Occipital lobe (tissue), 2 donors: Measurements from ENCODE around the gene RBSN. TPM values are rescaled to one million over a fixed set of nuclear protein-coding genes. Genes with fewer than 3 reads are reported as not detected.

Experiments
- DNase-seq: peaks from one replicate; lab custom pipeline; 2025; lab: John Stamatoyannopoulos, UW
- total RNA-seq: library from RNA; depleted of rRNA; stranded (reverse); fragments of >200 nt; gene quantifications from one replicate; pipeline ENCODE4 v1.2.3, GENCODE V29; 2014

The RBSN gene
- total RNA-seq, 1 donor from 2014 or later: 70.8 TPM

- DNase-seq: peak; percentile 12
Measured at GRCh38 chr3:15099364-15100098, 583 bp upstream of the RBSN start.

GRCh38 chr3:15097891-15098290 is 1.1 kb downstream of the RBSN start:
- no peak for DNase-seq

- DNase-seq: no peak
Measured at GRCh38 chr3:15096046-15096445, 2.9 kb downstream of the RBSN start.

GRCh38 chr3:15094187-15094875 is 4.6 kb downstream of the RBSN start:
- no peak for DNase-seq

GRCh38 chr3:15092686-15093085 is 6.3 kb downstream of the RBSN start:
- no peak for DNase-seq

- no peak for DNase-seq
Measured at GRCh38 chr3:15091575-15091974, 7.4 kb downstream of the RBSN start.

GRCh38 chr3:15089201-15089600 is 9.7 kb downstream of the RBSN start:
- no peak for DNase-seq

GRCh38 chr3:15086699-15087098 is 12.2 kb downstream of the RBSN start:
- DNase-seq: no peak

- no peak for DNase-seq
Measured at GRCh38 chr3:15086263-15086662, 12.7 kb downstream of the RBSN start.

GRCh38 chr3:15083252-15083651 is 15.7 kb downstream of the RBSN start:
- DNase-seq: no peak

GRCh38 chr3:15081960-15082664 is 16.8 kb downstream of the RBSN start:
- DNase-seq: no peak

GRCh38 chr3:15079091-15079490 is 19.9 kb downstream of the RBSN start:
- no peak for DNase-seq

- no peak for DNase-seq
Measured at GRCh38 chr3:15074500-15074899, 24.4 kb downstream of the RBSN start.

GRCh38 chr3:15071699-15072098 is 27.2 kb downstream of the RBSN start:
- no peak for DNase-seq

GRCh38 chr3:15069441-15069840 is 29.5 kb downstream of the RBSN start:
- no peak for DNase-seq

GRCh38 chr3:15066467-15066866 is 32.5 kb downstream of the RBSN start:
- DNase-seq: no peak

- no peak for DNase-seq
Measured at GRCh38 chr3:15065550-15066007, 33.4 kb downstream of the RBSN start.

GRCh38 chr3:15064835-15065549 is 34.0 kb downstream of the RBSN start, which contains the start of gene MRPS25:
MRPS25 (minus strand) TSS chr3:15065315; CDS start chr3:15065194, 121 bp downstream.
- DNase-seq: peak; percentile 80

- DNase-seq: no peak
Measured at GRCh38 chr3:15064299-15064834, 34.6 kb downstream of the RBSN start.

GRCh38 chr3:15063656-15064286 is 35.2 kb downstream of the RBSN start:
- DNase-seq: no peak

GRCh38 chr3:15063238-15063637 is 35.7 kb downstream of the RBSN start:
- DNase-seq: no peak
